ENCODE results near the gene TOLLIP.
A peak's percentile ranks its signal among the peaks of the same experiment; 100 is the strongest.
"Not testable (repeated sequence)": the region's sequence is repeated elsewhere in the genome, so short reads cannot be mapped to it uniquely, and the experiment has no call there.

TOLLIP gene

DNA sequence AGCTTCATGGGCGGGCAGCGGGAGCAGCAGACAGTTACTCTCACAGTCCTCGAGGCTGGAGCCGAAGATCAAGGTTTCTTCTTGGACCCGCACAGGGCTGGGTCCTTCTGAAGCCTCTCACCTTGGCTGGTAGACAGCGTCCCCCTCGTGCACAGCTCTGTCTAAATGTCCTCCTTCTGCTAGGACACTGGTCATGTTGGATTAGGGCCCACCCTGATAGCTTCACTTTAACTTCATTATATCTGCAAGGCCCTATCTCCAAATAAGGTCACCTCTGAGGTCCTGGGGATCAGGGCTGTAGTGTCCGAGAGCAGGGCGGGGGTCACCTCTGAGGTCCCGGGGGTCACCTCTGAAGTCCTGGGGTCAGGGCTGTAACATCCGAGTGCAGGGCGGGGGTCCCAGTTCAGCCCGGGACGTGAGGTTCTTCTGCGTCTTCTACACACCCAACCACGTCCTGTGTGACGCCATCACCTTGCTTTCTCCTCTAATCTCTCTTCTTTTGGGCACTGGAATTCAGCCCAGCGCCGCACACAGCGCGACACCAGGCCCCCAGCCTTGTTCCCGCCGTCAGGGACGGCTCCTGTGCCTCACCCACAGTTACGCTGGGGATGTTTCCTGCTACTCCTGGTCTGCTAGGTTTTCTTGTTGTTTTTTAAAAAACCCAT lies 34.1 kb upstream of the TOLLIP start:
- DNase-seq (ENCODE audit: low read depth) = no peak

DNA sequence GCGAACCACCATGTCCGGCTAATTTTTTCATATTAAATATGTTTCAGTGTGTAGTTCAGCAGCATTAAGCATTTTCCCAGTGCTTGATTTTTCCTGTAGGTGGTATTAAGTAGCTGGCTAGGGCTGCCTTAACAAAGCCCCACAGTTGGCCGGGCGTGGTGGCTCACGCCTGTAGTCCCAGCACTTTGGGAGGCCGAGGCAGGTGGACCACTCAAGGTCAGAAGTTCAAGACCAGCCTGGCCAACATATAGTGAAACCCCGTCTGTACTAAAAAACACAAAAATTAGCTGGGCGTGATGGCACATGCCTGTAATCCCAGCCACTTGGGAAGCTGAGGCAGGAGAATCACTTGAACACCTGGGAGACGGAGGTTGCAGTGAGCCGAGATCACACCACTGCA lies 33.5 kb upstream of the TOLLIP start:
- no peak for DNase-seq (ENCODE audit: low read depth)

DNA sequence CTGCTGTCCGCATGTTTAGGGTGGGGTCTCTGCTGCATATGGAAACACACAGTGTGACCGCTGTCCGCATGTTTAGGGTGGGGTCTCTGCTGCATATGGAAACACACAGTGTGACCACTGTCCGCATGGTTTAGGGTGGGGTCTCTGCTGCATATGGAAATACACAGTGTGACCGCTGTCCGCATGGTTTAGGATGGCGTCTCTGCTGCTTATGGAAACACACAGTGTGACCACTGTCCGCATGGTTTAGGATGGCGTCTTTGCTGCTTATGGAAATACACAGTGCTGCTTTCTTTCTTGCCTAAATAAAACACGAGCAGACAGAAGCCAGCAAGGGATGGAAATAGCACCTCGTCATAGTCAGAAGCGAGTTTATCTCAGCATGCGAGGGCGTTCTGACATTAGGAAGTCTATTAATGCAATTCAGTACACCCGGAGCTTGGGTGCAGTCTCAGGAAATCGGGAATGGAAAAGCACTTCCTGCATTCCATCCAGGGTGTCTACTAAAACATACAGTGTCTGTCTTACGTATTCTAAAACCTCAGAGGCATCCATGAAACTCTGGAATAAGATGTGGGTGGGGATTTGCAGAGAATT lies 32.6 kb upstream of the TOLLIP start:
- no peak for DNase-seq (ENCODE audit: low read depth)

DNA sequence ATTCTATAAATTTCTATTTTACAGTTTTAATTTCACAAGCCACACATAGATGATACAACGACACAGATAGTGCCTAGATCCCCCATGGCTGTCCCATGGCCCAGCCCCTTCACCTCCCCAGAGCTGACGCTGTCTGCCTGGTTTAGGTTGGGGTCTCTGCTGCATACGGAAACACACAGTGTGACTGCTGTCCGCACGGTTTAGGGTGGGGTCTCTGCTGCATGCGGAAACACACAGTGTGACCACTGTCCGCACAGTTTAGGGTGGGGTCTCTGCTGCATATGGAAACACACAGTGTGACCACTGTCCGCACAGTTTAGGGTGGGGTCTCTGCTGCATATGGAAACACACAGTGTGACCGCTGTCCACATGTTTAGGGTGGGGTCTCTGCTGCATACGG lies 31.8 kb upstream of the TOLLIP start:
- DNase-seq (ENCODE audit: low read depth) = not testable (repeated sequence)

DNA sequence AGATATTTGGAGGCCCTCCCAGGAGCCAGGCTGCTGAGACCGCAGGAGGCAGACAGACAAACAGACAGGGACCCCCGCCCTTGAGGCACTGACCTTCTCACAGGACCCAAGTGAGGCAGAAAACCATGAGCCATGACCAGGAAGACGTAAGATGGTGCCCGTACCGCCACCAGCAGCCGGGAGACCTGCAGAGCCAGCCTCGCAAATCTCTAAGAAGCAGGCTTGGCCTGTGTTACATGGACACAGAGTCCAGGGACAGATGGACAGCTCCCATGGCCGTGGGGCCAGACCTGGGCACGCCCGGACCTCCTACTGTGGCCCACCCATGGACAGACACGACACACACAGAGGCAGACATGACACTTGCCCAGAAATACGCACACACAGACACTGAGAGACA lies 30.7 kb upstream of the TOLLIP start:
- no peak for DNase-seq (ENCODE audit: low read depth)

DNA sequence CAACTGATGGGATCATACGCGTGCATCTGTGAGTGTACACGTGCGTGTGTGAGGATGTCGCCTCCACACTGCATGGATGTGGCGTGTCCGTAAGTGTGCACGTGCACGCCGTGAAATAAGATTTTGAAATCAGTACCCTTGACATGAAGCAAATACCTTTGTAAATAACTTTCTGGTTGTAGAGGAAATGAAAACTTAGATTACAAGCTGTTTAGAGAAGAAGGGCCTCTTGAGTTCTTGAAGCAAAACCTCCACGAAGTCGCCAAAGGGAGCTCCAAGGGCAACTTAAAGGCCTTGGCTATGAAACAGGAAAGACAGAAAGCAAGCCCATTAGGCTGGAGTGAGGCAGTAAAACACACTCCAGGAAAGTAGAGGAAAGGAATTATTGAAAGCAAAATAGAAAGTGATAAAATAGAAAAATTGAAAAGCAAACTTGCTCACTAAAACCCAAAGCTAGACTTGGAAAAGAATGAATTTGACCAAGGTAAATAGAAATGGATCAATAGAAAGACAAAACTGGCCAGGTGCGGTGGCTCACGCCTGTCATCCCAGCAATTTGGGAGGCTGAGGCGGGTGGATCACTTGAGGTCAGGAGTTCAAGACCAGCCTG lies 29.7 kb upstream of the TOLLIP start:
- DNase-seq (ENCODE audit: low read depth) = no peak

DNA sequence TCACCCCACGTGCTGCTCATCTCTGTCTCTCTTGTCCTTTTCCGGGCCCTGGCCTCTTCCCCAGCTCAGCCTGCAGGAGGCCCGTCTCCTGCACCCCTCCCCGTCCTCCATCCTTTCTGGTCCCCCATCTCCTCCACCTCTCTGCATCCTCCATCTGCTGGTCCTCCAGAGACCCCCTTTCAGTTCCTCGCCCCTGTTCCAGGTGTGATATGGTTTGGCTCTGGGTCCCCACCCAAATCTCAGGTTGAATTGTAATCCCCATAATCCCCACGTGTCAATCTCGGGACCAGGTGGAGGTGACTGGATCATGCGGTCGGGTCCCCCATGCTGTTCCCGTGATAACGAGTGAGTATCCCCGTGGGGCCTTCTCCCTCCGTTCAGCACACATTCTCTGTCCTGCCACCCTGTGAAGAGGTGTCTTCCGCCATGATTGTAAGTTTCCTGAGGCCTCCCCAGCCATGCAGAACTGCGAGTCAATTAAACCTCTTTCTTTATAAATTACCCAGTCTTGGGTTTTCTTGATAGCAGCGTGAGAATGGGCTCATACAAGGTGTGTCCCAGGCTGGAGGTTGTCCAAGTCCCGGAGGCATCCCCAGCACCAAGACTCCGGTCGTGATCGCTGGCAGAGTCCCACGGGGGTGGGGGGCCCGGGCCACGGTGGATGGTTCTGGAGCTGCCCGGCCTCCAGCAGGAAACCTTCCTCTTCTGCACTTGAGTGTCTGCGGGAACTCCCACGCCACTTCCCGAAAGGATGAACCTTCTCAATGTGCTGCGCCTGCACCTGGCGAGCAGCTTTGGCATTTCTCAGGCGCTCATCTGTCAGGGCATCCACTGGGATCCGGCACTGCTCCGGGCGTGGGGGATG lies 29.0 kb upstream of the TOLLIP start:
- DNase-seq (ENCODE audit: low read depth) = no peak

DNA sequence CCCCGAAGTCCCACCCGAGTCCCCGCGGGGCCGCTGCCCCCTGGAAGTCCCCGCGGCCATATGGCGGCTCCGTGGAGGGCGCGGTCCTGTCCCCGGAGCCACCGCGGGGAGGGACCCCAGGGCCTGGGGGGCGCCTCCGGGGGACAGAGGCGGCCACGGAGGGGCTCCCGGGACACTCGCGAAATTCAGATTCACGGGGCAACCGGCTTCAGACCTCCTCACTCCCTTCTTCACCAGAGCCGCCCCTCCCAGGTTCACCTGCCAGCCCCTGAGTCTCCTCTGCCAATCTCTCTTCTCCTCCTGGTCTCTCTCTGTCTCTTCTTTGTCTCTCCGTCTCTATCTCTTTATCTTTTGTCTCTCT lies 28.2 kb upstream of the TOLLIP start:
- DNase-seq (ENCODE audit: low read depth) = no peak

DNA sequence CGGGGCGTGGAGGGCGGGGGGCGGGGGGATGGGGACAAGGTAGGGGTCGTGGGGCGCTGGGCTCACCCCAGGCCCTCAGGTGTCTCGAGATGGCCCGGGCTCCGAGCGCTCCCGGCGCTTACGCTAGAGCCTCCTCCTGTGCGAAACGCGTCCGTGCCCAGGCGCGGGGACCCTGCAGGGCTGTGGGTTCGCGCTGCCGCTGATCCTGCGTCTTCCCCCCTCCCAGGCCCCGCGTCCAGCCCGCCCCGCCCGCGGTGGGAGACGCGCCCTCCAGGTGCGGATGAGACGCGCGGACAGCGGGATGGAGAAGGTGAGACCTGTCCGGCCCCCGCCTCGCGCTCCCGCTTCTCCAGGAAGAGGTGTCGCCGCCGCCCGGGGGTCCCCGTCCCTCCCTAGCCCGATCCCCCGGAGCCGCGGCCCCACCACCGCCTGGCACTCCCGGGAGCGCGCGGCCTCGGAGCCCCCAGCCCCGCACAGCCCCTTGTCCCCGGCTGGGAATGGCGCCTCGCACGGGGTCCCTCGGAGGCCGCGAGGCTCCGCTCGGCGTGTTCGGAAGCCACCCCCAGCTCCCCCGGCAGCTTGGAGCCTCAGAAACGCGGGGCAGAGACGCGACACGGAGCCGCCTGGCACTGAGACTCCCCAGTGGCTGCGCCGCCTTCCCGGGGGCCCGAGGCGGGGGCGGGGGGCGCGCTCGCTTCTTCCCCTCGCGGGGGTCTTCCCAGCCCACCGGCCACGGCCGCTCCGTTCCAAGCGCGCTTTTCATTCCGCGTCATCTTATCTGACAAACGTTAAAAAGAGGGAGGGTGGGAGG lies 27.6 kb upstream of the TOLLIP start:
- peak; percentile 45 for DNase-seq (ENCODE audit: low read depth)

DNA sequence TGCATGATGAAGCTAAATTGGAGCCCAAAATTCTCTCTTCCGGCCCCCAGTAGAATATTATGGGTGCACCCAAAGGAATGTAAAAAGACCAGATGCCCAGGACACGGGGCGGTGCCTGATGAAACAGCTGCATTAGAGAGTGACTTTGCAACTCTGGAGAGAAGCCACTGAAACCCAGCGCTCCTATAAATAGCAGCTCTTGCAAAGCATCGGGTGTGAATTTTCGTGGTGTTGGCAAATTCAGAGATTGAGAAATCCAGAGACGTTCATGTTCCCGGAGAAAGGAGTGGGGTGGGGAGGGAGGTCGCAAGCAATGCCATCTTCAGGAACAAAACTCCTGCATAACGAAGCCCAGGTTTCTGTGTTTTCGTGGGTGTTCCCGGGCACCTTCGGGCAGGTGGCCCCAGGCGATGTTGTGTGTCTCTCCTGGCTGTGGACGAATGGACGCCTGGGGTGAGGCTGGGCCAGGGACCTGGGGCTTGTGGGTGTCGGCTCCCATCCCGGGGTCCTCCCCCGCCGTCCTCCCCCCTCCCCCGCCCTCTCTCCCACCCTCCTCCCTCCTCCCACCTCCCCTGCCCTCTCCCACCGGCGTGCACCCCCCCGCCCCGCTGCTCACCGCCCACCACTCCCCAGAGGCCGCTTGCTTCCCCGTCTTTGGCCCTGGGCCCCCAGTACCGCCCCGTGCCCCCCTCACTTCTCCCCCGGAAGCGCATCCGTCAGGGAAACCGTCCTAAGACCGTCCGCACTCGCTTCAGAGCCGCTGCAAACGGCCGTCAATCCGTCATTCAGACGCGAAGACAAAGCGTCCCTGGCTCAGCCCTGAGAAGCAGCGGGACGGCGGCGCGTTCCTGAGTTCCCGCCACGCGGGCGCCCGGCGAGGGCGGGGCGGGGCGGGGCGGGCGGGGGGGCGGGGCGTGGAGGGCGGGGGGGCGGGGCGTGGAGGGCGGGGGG lies 26.7 kb upstream of the TOLLIP start:
- DNase-seq (ENCODE audit: low read depth) = peak; percentile 52

DNA sequence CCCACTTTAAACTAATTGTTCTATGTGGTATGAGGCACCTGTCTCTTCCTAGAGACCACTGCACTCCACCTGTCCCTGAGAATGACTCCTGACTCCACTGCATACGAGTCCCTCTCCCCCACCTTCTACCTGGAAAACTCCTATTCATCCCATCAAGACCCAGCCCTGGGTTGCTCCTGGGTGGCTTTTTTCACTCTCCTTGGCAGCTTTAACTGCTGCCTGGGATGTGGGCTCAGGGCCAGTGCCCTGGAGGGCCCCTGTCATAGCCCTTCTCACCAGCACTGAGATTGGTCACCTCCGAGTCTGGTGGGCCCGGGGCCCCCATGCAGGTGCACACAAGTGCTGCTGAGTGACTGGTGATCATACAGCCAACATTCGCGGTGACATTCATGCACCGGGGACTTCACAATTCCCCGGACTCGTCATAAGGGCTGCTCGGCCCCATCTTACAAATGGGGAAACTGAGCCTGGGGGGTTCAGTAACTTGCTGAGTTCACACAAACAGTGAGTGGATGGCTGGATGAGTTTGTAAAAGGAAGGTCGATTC lies 25.9 kb upstream of the TOLLIP start:
- DNase-seq (ENCODE audit: low read depth) = no peak

DNA sequence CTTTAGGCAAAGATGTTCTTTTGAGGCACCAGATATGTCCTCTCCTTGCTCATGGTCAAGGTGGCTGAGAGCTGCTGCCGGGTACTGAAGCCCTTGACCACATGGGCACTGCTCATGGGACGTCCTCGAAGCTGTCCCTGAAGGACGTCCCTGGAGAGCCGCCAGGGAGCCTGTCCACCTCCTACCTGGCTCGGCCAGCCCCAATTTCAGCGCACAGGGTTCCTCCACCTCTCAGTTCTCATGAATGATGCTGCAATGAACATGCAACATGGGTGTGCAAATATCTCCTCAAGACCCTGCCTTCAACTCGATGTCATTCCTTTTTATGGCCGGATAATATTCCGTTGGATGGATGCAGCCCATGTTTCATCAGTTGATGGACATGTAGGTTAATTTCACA lies 24.4 kb upstream of the TOLLIP start:
- DNase-seq (ENCODE audit: low read depth) = no peak

DNA sequence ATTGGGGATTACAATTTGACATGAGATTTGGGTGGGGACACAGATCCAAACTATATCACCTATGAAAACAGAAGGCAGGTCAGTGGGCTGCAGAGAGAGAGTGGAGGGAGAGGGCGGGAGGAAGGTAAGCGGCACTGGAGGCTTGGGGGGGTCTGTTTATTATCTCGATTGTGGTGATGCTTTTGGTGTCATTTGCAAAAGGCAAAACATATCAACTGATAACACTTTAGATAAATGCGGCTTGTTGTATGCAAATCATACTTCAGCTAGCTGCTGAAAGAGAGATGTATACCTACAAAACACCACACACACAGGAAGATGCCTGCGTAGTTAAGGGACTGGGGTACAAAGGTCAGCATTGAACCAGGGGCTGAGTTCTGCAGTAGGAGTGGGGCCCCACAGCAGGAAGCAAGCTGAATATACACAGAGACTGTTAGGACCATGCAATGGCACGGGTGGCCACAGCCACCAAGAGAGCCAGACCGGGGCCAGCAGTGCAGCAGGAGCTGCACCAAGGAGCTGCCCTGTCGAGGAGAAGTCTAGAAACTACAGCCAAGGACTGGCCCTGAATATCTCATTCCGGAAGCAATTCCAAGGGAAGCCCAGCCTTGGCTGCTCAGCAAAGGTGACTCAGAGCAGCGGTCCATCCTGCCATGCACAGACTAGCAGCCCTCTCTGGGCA lies 23.8 kb upstream of the TOLLIP start:
- DNase-seq (ENCODE audit: low read depth) = no peak

DNA sequence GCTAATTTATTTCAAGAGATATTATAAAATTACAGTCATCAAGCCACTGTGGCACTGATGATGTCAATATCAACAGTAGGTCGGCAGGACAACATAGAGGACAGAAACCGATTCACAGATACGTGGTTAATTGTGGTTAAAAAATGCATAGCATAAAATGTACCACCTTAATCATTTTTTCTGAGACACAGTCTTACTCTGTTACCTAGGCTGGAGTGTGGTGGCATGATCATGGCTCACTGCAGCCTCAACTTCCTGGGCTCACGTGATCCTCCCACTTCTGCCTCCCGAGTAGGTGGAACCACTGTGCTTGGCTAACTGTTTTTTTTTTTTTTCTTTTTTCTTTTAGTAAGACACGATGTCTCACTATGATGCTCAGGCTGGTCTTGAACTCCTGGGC lies 21.0 kb upstream of the TOLLIP start:
- no peak for DNase-seq (ENCODE audit: low read depth)

DNA sequence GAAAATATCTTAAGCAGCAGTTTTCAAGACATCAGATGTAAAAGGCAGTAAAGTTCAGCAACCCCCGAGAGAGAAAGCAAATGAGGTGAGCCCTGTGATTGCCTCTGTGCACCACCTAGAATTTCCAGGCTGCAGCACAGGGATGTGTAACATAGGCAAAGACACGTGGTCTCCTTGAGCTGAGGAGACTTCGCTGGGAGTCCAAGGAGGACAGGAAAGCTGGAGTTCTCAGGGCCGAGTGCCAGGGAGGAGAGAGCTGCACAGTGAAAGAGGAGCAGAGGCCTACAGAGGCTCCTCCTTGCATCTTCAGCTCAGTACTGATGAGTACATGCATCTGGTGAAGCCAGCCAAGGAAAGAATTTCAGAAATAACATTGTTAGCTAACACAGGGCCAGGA lies 17.6 kb upstream of the TOLLIP start:
- DNase-seq (ENCODE audit: low read depth) = no peak

DNA sequence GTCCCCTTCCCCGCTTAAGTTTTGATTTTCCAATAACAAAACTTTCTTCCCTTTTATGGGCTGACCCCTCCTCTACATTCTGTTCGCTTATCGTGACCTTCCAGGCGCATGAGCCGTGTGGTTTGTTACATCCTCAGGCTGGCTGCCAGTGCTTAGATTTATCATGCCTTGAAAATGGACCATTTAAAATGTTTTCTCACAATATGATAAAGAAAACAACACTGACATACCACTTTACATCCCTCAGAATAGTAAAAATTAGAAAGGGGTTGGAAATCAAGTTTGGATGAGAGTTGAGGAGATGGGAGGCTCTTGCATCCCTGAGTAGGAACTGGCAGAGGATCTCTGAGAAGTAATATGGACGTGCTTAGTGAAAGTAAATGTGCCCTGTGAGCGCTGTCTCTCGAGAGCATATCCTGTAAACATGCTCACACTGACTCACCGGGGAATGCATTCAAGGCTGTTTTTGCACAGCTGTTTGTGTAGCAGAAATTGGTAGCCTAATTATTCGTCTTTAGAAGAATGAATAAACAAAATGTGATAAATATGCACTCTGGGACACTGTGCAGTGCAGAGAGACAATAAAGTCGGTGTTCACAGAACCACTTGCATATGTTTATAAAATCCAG lies 17.1 kb upstream of the TOLLIP start:
- no peak for DNase-seq (ENCODE audit: low read depth)

DNA sequence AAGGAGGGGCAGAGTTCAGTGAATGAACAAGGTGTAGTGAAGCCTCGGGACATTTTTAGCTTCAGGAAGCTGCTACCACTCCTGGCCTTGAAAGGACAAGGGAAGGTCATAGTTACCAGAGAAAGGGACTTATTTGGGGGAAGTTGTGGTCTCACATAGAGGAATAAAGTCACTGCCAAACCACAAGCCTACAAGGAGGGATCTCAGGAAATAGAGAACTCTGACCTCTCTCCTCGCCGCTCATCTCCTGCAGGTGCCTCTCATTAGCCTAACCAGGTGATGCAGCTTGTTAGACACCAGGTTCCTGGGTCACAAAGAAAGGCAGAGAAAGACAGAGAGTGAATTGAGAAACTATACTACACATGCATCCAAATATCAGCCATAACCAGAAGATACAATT lies 14.3 kb upstream of the TOLLIP start:
- DNase-seq (ENCODE audit: low read depth) = no peak

DNA sequence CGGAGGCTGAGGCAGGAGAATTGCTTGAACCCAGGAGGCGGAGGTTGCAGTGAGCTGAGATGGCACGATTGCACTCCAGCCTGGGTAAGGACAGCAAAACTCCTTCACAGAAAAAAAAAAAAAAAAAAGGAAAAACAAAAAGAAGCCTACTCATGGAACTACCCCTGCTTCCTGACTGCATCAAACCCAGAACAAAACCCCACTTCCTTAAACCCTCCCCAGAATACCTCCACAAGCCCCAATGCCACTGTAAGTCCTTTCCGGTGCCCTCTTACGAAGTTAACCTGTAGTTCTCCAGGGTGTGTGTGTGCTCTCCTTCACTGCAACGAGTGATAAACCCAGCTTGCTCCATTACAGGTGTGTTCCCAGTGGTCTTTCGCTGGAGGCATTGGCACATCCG lies 8.6 kb upstream of the TOLLIP start:
- DNase-seq (ENCODE audit: low read depth) = no peak

DNA sequence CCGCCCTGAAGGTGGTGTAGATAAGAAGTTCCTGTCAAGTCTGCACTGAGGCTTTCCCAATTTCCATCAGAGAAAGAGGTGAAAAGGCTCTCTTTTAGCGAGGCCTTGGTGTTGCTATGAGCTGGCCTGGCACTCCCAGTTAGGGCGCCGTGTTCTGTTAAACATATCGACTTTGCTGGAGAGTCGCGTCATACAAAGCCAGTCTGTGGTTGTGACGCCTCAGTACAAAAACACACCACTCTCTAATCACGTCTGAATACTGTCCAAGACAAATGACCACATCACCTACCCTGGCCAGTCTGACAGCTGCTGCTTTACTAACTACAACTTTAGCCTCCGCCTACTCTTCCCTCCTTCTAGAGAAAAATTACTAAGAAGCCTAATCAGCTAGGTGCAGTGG lies 8.0 kb upstream of the TOLLIP start:
- no peak for DNase-seq (ENCODE audit: low read depth)
